Kidney (tissue), 14 donors: ENCODE results near the gene LMNB1. TPM values are rescaled to one million over a fixed set of nuclear protein-coding genes. Genes with fewer than 3 reads are reported as not detected.

ENCODE experiments used
- DNase-seq, 5 donors: peaks; one replicate each; pipeline ENCODE4 v3.0.0-alpha.2; 2013 to 2020
- FAIRE-seq: peaks from 2 replicates; lab custom pipeline; 2012; peaks lifted over from hg19 to GRCh38; lab: Jason Lieb, UNC
- H3K27ac ChIP-seq, 2 donors: one replicate each; pipeline ENCODE4 v1.7.0; 2013; ENCODE audit warnings: low read depth in 2 of 2, low read length in 2 of 2, inconsistent platforms in 1 of 2
- H3K27me3 ChIP-seq: one replicate; pipeline ENCODE4 v1.7.1; 2013; ENCODE audit warnings: low read length, inconsistent platforms; ENCODE audit not compliant: control insufficient read depth, insufficient read depth
- H3K36me3 ChIP-seq, 3 donors: one replicate each; pipeline versions ENCODE4 v1.7.0 to v1.7.1; 2013; ENCODE audit warnings: low read length in 3 of 3, control low read depth in 1 of 3, inconsistent platforms in 1 of 3; ENCODE audit not compliant: insufficient read depth in 3 of 3, control insufficient read depth in 2 of 3
- H3K4me1 ChIP-seq, 3 donors: one replicate each; pipeline versions ENCODE4 v1.7.0 to v1.7.1; 2013; ENCODE audit warnings: low read length in 3 of 3, inconsistent platforms in 1 of 3, low read depth in 1 of 3; ENCODE audit not compliant: control insufficient read depth in 2 of 3, insufficient read depth in 2 of 3
- H3K4me3 ChIP-seq, 3 donors: one replicate each; pipeline versions ENCODE4 v1.7.0 to v1.8.1; 2013; ENCODE audit warnings: low read length in 3 of 3, control low read depth in 1 of 3, inconsistent platforms in 1 of 3
- H3K9ac ChIP-seq, 3 donors: one replicate each; pipeline versions ENCODE4 v1.7.0 to v1.7.1; 2013; ENCODE audit warnings: low read length in 3 of 3, control low read depth in 1 of 3, inconsistent platforms in 1 of 3
- H3K9me3 ChIP-seq, 3 donors: one replicate each; pipeline versions ENCODE4 v1.7.0 to v1.7.1; 2013; ENCODE audit warnings: low read length in 3 of 3, control low read depth in 1 of 3, inconsistent platforms in 1 of 3; ENCODE audit not compliant: control insufficient read depth in 2 of 3, insufficient read depth in 1 of 3
- intact Hi-C: fragments of 100-400 bp; cut with DNase I; formaldehyde crosslinking; loops from one replicate; pipeline ENCODE4 v1.11.1; 2022
- polyA plus RNA-seq: library from polyadenylated mRNA; stranded (reverse); fragments of 350-450 nt; fragmentation: Illumina TruSeq; extraction: RNeasy Lipid Tissue Mini Kit (QIAGEN cat#74804); gene quantifications from one replicate; pipeline ENCODE4 v1.2.3, GENCODE V29; 2014; ENCODE audit warnings: low read depth, low replicate concordance; ENCODE audit not compliant: insufficient read depth
- total RNA-seq: library from RNA; stranded (reverse); fragmentation: NEBNext Ultra II Directional; extraction: Animal tissue kit (Norgen Biotek cat#: 25700); gene quantifications from one replicate; pipeline ENCODE4 v1.2.1, GENCODE V29; 2021
- TF ChIP-seq, protein P1 (sequence below): IDR thresholded peaks from 3 replicates; pipeline ENCODE4 v1.5.1; 2012; ENCODE audit warnings: mild to moderate bottlenecking, moderate library complexity, borderline replicate concordance; ENCODE audit not compliant: insufficient read depth; ENCODE audit errors: extremely low read depth
- donor health status: control.
- donor health status: control.
- donor health status: control.
- donor health status: control.
- donor health status: control.
- donor health status: DM: yes; HTN: yes; CAD: no.
- donor health status: Normal renal cell carcinoma (clear cell type).

The LMNB1 gene
- total and polyA plus RNA-seq, 2 donors from 2014 or later: 1.7 to 10.3 TPM

DNA sequence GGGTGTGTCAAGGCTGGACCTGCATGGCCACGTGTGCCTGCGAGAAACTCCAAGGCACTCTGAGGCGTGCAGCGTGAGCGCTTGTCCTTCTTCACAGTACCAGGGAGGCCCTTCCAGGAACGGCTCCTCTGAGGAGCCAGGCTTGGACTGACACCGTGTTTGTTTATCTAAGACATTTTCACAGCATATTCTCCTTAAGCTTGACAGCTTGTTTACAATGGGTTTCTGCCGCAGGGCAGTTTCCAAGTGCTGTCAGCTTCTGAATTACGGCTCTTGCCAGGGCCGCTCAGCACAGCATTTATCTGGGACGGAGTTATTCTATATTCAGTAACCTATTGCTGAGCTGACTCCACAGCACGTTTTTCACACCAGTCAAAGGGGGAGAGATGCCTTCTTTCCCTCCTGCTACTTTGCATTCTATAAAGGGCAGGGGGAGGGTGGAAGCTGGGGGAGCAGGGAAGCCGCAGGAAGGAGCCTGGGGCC, 98.4 kb downstream of the LMNB1 start:
- peak in 4 of 5 donors; percentile 71 to 83 (median 78) for DNase-seq
- no peak overlapping the region for H3K9ac ChIP-seq
- TF ChIP-seq, protein P1, sequence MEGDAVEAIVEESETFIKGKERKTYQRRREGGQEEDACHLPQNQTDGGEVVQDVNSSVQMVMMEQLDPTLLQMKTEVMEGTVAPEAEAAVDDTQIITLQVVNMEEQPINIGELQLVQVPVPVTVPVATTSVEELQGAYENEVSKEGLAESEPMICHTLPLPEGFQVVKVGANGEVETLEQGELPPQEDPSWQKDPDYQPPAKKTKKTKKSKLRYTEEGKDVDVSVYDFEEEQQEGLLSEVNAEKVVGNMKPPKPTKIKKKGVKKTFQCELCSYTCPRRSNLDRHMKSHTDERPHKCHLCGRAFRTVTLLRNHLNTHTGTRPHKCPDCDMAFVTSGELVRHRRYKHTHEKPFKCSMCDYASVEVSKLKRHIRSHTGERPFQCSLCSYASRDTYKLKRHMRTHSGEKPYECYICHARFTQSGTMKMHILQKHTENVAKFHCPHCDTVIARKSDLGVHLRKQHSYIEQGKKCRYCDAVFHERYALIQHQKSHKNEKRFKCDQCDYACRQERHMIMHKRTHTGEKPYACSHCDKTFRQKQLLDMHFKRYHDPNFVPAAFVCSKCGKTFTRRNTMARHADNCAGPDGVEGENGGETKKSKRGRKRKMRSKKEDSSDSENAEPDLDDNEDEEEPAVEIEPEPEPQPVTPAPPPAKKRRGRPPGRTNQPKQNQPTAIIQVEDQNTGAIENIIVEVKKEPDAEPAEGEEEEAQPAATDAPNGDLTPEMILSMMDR: no peak
- intact Hi-C loops: no loop called here
- H3K27ac ChIP-seq: no peak overlapping the region
- no peaks in the 10 kb centered on the region for H3K4me1 ChIP-seq
- no peak for FAIRE-seq
- no peaks in the 10 kb centered on the region for H3K27me3 ChIP-seq
- H3K9me3 ChIP-seq: no peaks in the 10 kb centered on the region
- no peaks in the 10 kb centered on the region for H3K36me3 ChIP-seq
- H3K4me3 ChIP-seq: no peak overlapping the region

- intact Hi-C loops: no loop called here
- DNase-seq (peak in 1 of 5 donors; percentile 43), FAIRE-seq (no peak)
- Histone ChIP-seq H3K9me3 (no peaks in the 10 kb centered on the region), H3K4me1 (no peaks in the 10 kb centered on the region), H3K9ac (no peak overlapping the region), H3K27me3 (no peaks in the 10 kb centered on the region), H3K4me3 (no peak overlapping the region), H3K36me3 (no peaks in the 10 kb centered on the region), H3K27ac (no peak overlapping the region)
- TF ChIP-seq, protein P1: no peak
Observed at GRCh38 chr5:126877602-126878001, 100.7 kb downstream of the LMNB1 start.

- Histone ChIP-seq H3K27ac (no peak overlapping the region), H3K36me3 (no peaks in the 10 kb centered on the region), H3K4me3 (no peak overlapping the region), H3K9me3 (no peaks in the 10 kb centered on the region), H3K4me1 (no peaks in the 10 kb centered on the region), H3K9ac (no peak overlapping the region), H3K27me3 (no peaks in the 10 kb centered on the region)
- FAIRE-seq (no peak), DNase-seq (no peak)
- TF ChIP-seq, protein P1: no peak
- intact Hi-C loops: no loop called here
Observed at GRCh38 chr5:126878085-126878484, 101.1 kb downstream of the LMNB1 start.

DNA sequence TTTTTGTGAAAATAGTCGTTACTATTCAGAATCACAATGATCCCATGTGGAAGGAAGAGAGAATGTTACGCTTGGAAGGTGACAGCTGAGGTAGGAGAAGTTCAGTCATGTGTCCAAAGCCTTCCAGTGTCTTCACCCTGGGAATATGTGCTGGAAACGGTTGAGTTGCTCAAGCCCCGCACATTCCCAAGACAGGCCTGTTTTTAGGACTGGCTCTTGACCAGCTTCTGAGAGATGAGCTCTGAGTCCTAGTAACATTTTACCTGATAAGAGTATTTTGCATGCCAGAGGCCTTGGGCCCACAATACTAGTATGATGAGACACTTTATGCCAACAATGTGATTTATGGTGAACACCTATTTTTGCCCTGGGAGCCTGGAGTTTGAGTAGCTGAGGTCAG, 101.7 kb downstream of the LMNB1 start:
- TF ChIP-seq, protein P1: no peak
- Histone ChIP-seq H3K9ac (no peak overlapping the region), H3K27me3 (no peaks in the 10 kb centered on the region), H3K4me3 (no peak overlapping the region), H3K27ac (no peak overlapping the region), H3K4me1 (no peaks in the 10 kb centered on the region), H3K9me3 (no peaks in the 10 kb centered on the region), H3K36me3 (no peaks in the 10 kb centered on the region)
- no peak for FAIRE-seq
- DNase-seq: peak in 1 of 5 donors; percentile 15
- intact Hi-C loops: no loop called here
